Ishikawa (cell line): ENCODE measurements around the gene FAM174C.

Experiments used
- CEBPB ChIP-seq: IDR thresholded peaks from 2 replicates; pipeline ENCODE4 v1.6.1; 2012
- CREB1 ChIP-seq: IDR thresholded peaks from 2 replicates; pipeline ENCODE4 v1.6.1; 2012; ENCODE audit warnings: low read depth
- EP300 ChIP-seq: IDR thresholded peaks from 2 replicates; pipeline ENCODE4 v1.6.1; 2012; ENCODE audit warnings: borderline replicate concordance
- MAX ChIP-seq: IDR thresholded peaks from 2 replicates; pipeline ENCODE4 v1.6.1; 2012
- NFIC ChIP-seq: IDR thresholded peaks from 2 replicates; pipeline ENCODE4 v1.6.1; 2012
- RAD21 ChIP-seq: IDR thresholded peaks from 2 replicates; pipeline ENCODE4 v1.6.1; 2012; ENCODE audit warnings: low read depth
- REST ChIP-seq: IDR thresholded peaks from 2 replicates; pipeline ENCODE4 v1.6.1; 2012; ENCODE audit warnings: low read depth, mild to moderate bottlenecking
- TAF1 ChIP-seq: IDR thresholded peaks from 2 replicates; pipeline ENCODE4 v1.6.1; 2012; ENCODE audit warnings: low read depth, mild to moderate bottlenecking
- USF1 ChIP-seq: IDR thresholded peaks from 2 replicates; pipeline ENCODE4 v1.6.1; 2012
- YY1 ChIP-seq: IDR thresholded peaks from 2 replicates; pipeline ENCODE4 v1.6.1; 2012; ENCODE audit warnings: low read depth
- ZBTB7A ChIP-seq: IDR thresholded peaks from 2 replicates; pipeline ENCODE4 v1.6.1; 2012; ENCODE audit warnings: low read depth

GRCh38 chr19:1272423-1273262 is 2.7 kb upstream of the FAM174C start:
- TF ChIP-seq CEBPB (no peak), TAF1 (no peak), MAX (no peak), YY1 (no peak), EP300 (no peak), NFIC (no peak), REST (no peak), ZBTB7A (no peak), CREB1 (no peak), USF1 (no peak), RAD21 (no peak)
